Neutrophil (primary cell): Measurements from ENCODE around the gene CORO6.
A peak's percentile ranks its signal among the peaks of the same experiment; 100 is the strongest.

Source experiments
- H3K27ac ChIP-seq: fragments of 200-600 bp; sonication (generic); 2 replicates; pipeline ENCODE4 v1.5.1; 2016; ENCODE audit warnings: mild to moderate bottlenecking, moderate library complexity
- H3K27me3 ChIP-seq: fragments of 200-600 bp; sonication (generic); 2 replicates; pipeline ENCODE4 v1.6.0; 2016; ENCODE audit warnings: mild to moderate bottlenecking
- H3K36me3 ChIP-seq: fragments of 200-600 bp; sonication (generic); 2 replicates; pipeline ENCODE4 v1.5.1; 2017
- H3K4me1 ChIP-seq, 2 experiments: fragments of 200-600 bp in 1 of 2; sonication (generic) in 1 of 2; 1 replicate in 1 of 2; 2 replicates in 1 of 2; pipeline versions ENCODE4 v1.5.1 to v1.6.1; 2013 to 2016; ENCODE audit warnings: low read depth in 1 of 2, low read length in 1 of 2, mild to moderate bottlenecking in 1 of 2, moderate library complexity in 1 of 2; ENCODE audit not compliant: control insufficient read depth in 1 of 2, insufficient read depth in 1 of 2
- H3K4me3 ChIP-seq, 2 experiments: fragments of 200-600 bp in 1 of 2; sonication (generic) in 1 of 2; 1 replicate in 1 of 2; 2 replicates in 1 of 2; pipeline ENCODE4 v1.5.1; 2013 to 2016; ENCODE audit warnings: low read depth in 1 of 2, low read length in 1 of 2, mild to moderate bottlenecking in 1 of 2, moderate library complexity in 1 of 2
- H3K9me3 ChIP-seq: fragments of 200-600 bp; sonication (generic); 2 replicates; pipeline ENCODE4 v1.5.1; 2016
- CTCF ChIP-seq: fragments of 200-600 bp; sonication (generic); IDR thresholded peaks from 2 replicates; pipeline ENCODE4 v1.5.1; 2016; ENCODE audit warnings: antibody characterized with exemption

The CORO6 gene

GRCh38 chr17:29592850-29593551 is 29.7 kb downstream of the CORO6 start, which contains the start of gene ANKRD13B:
TSS of gene ANKRD13B (plus strand) at chr17:29593132. CDS start at chr17:29593622, 490 bp downstream.
- Histone ChIP-seq H3K27ac (no peak within 1 kb of the TSS), H3K4me1 (peaks cover 51 to 52% of the 10 kb centered on the region in 2 experiments), H3K27me3 (peaks cover 82% of the 10 kb centered on the region), H3K36me3 (no peaks in the 10 kb centered on the region), H3K4me3 (peak within 1 kb of the TSS; percentile 55 to 65), H3K9me3 (no peaks in the 10 kb centered on the region)
- TF ChIP-seq CTCF, result no peak

GRCh38 chr17:29591737-29592608 is 30.7 kb downstream of the CORO6 start:
- no peaks in the 10 kb centered on the region for H3K9me3 ChIP-seq
- peak; percentile 85 for TF ChIP-seq CTCF
- H3K4me3 ChIP-seq, result peak overlapping the region; percentile 34 to 65
- no peak overlapping the region for H3K27ac ChIP-seq
- H3K36me3 ChIP-seq, result no peaks in the 10 kb centered on the region
- H3K27me3 ChIP-seq, result peaks cover 82% of the 10 kb centered on the region
- H3K4me1 ChIP-seq, result peaks cover 55% of the 10 kb centered on the region in 2 experiments

GRCh38 chr17:29591146-29591736 is 31.5 kb downstream of the CORO6 start:
- no peak for TF ChIP-seq CTCF
- H3K27me3 ChIP-seq, result peaks cover 76% of the 10 kb centered on the region
- H3K4me1 ChIP-seq, result peaks cover 55% of the 10 kb centered on the region in 2 experiments
- no peaks in the 10 kb centered on the region for H3K9me3 ChIP-seq
- H3K36me3 ChIP-seq, result no peaks in the 10 kb centered on the region
- H3K27ac ChIP-seq, result no peak overlapping the region
- H3K4me3 ChIP-seq, result peak overlapping the region; percentile 34 to 50

GRCh38 chr17:29590411-29591145 is 32.1 kb downstream of the CORO6 start:
- Histone ChIP-seq H3K9me3 (no peaks in the 10 kb centered on the region), H3K4me1 (peaks cover 55% of the 10 kb centered on the region in 2 experiments), H3K27me3 (peaks cover 69% of the 10 kb centered on the region), H3K36me3 (no peaks in the 10 kb centered on the region), H3K4me3 (peak overlapping the region; percentile 74 to 81), H3K27ac (no peak overlapping the region)
- TF ChIP-seq CTCF, result no peak
